ENCODE measurements around the gene ARHGAP31.

Gene ARHGAP31

GRCh38 chr3:119409844-119410243, 115.7 kb downstream of the ARHGAP31 start:
- H3K4me3 ChIP-seq (ENCODE audit: low read depth, low read length) = no peak overlapping the region
- no peak for DNase-seq (ENCODE audit: low read depth)
- TF ChIP-seq CTCF (IDR thresholded peaks at IDR 0.05; ENCODE audit: insufficient read depth, low read depth, low read length, missing control alignments) = no peak

GRCh38 chr3:119413603-119414280, 119.6 kb downstream of the ARHGAP31 start:
- no peak for TF ChIP-seq CTCF (IDR thresholded peaks at IDR 0.05; ENCODE audit: insufficient read depth, low read depth, low read length, missing control alignments)
- no peak overlapping the region for H3K4me3 ChIP-seq (ENCODE audit: low read depth, low read length)
- DNase-seq (ENCODE audit: low read depth) = no peak

- no peak for DNase-seq (ENCODE audit: low read depth)
- H3K4me3 ChIP-seq (ENCODE audit: low read depth, low read length) = no peak overlapping the region
- no peak for TF ChIP-seq CTCF (IDR thresholded peaks at IDR 0.05; ENCODE audit: insufficient read depth, low read depth, low read length, missing control alignments)
These were observed 122.7 kb downstream of the ARHGAP31 start for GRCh38 chr3:119416873-119417272.

- TF ChIP-seq CTCF (IDR thresholded peaks at IDR 0.05; ENCODE audit: insufficient read depth, low read depth, low read length, missing control alignments) = no peak
- no peak for DNase-seq (ENCODE audit: low read depth)
These were observed 123.8 kb downstream of the ARHGAP31 start for GRCh38 chr3:119417771-119418512.

GRCh38 chr3:119418641-119419040, 124.5 kb downstream of the ARHGAP31 start:
- no peak for DNase-seq (ENCODE audit: low read depth)
- no peak overlapping the region for H3K4me3 ChIP-seq (ENCODE audit: low read depth, low read length)
- no peak for TF ChIP-seq CTCF (IDR thresholded peaks at IDR 0.05; ENCODE audit: insufficient read depth, low read depth, low read length, missing control alignments)

More at GRCh38 chr3:119417771-119418512, 123.8 kb downstream of the ARHGAP31 start:
- H3K4me3 ChIP-seq (ENCODE audit: low read depth, low read length) = no peak overlapping the region

- no peak overlapping the region for H3K4me3 ChIP-seq (ENCODE audit: low read depth, low read length)
- no peak for DNase-seq (ENCODE audit: low read depth)
- TF ChIP-seq CTCF (IDR thresholded peaks at IDR 0.05; ENCODE audit: insufficient read depth, low read depth, low read length, missing control alignments) = no peak
These were observed 126.0 kb downstream of the ARHGAP31 start for GRCh38 chr3:119420196-119420595.
